Measurements from ENCODE around the gene TEK.

Gene TEK

DNA sequence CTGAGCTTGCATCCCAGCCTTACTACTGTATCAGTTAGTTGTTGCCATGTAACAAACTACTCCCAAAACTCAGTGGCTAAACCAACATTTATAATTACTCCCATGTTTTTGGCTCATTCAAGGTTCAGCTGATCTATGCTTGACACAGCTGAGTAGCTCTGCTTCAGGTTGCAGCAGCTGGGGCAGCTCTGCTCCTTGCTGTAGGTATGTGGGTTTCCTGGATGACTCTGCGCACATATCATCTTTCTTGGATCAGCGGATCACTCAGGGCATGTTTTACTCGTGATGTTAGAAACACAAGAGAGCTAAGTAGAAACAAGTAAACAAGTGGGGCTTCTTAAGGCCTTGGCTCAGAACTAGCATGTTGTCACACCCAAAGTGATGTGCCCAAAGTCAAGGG, 15.1 kb downstream of the TEK start:
- DNase-seq (ENCODE audit: low read depth): peak; percentile 58
- no peak for TF ChIP-seq CTCF (conservative IDR thresholded peaks at IDR 0.05; ENCODE audit: low read depth, low read length)
- H3K4me3 ChIP-seq (ENCODE audit: low read depth, low read length): no peak overlapping the region

- TF ChIP-seq CTCF (conservative IDR thresholded peaks at IDR 0.05; ENCODE audit: low read depth, low read length): no peak
- peak; percentile 96 for DNase-seq (ENCODE audit: low read depth)
- no peak overlapping the region for H3K4me3 ChIP-seq (ENCODE audit: low read depth, low read length)
Measured at GRCh38 chr9:27125030-27125429, 16.0 kb downstream of the TEK start.

GRCh38 chr9:27125936-27126335, 16.9 kb downstream of the TEK start:
- peak; percentile 72 for DNase-seq (ENCODE audit: low read depth)
- TF ChIP-seq CTCF (conservative IDR thresholded peaks at IDR 0.05; ENCODE audit: low read depth, low read length): no peak
- no peak overlapping the region for H3K4me3 ChIP-seq (ENCODE audit: low read depth, low read length)

DNA sequence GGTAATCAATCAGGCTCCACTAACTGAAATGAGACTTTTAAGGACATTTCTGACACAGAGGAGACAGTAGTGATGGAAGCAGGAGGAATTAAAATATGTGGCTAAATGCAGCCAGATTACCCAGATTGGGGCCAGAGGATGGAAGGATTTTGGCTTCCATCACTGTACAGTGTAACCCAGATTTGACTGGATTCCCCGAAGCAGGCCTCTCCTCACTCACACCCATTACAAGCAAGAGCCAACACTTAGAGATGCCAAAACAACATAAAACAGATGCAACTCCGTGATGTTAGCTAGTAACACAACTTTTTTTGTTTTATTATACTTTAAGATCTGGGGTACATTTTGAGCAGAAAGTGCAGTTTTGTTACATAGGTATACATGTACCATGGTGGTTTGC, 17.6 kb downstream of the TEK start:
- no peak for DNase-seq (ENCODE audit: low read depth)
- H3K4me3 ChIP-seq (ENCODE audit: low read depth, low read length): no peak overlapping the region
- TF ChIP-seq CTCF (conservative IDR thresholded peaks at IDR 0.05; ENCODE audit: low read depth, low read length): no peak

DNA sequence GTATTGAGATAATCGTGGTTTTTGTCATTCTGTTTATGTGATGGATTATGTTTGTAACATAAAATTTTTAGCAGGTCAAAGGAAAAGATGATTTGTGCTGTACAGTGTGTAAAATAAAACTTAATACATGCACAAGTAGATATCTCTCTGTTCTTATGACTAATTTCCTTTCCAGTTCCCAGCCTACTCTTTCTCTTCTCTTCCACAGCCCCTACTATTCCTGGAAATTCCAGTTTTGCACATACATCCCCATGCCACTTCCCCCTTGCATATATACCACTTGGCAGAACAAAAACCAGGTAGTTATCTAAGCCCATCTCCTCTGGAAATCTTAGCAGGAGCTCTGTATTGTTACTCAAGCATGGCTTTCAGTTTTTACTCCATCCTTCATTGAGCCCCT, 20.2 kb downstream of the TEK start:
- TF ChIP-seq CTCF (conservative IDR thresholded peaks at IDR 0.05; ENCODE audit: low read depth, low read length): no peak

GRCh38 chr9:27131731-27132130, 22.7 kb downstream of the TEK start:
- no peak overlapping the region for H3K4me3 ChIP-seq (ENCODE audit: low read depth, low read length)
- TF ChIP-seq CTCF (conservative IDR thresholded peaks at IDR 0.05; ENCODE audit: low read depth, low read length): no peak
- DNase-seq (ENCODE audit: low read depth): peak; percentile 51

More for the DNA sequence above, 20.2 kb downstream of the TEK start:
- H3K4me3 ChIP-seq (ENCODE audit: low read depth, low read length): no peak overlapping the region
- DNase-seq (ENCODE audit: low read depth): no peak

GRCh38 chr9:27133817-27134216, 24.8 kb downstream of the TEK start:
- TF ChIP-seq CTCF (conservative IDR thresholded peaks at IDR 0.05; ENCODE audit: low read depth, low read length): no peak
- no peak for DNase-seq (ENCODE audit: low read depth)
- no peak overlapping the region for H3K4me3 ChIP-seq (ENCODE audit: low read depth, low read length)

Data from choroid plexus epithelial cell (primary cell).